OCI-LY1 (cell line): ENCODE measurements around the gene GAD1.
A peak's percentile ranks its signal among the peaks of the same experiment; 100 is the strongest.

ENCODE experiments used
- H2AFZ ChIP-seq: fragments of 200-600 bp; sonication (generic), shearing (Covaris generic); 2 replicates; pipeline ENCODE4 v1.6.0; 2014; ENCODE audit warnings: antibody characterized with exemption, mild to moderate bottlenecking, low read length
- H3F3A ChIP-seq: fragments of 200-600 bp; sonication (generic), shearing (Covaris generic); 2 replicates; pipeline ENCODE4 v1.6.0; 2014; ENCODE audit warnings: mild to moderate bottlenecking, antibody characterized with exemption, low read length, moderate library complexity; ENCODE audit not compliant: insufficient read depth
- H3K27ac ChIP-seq: fragments of 200-600 bp; sonication (generic); 2 replicates; pipeline ENCODE4 v1.5.1; 2014; ENCODE audit warnings: low read length, mixed run types, mild to moderate bottlenecking, low read depth; ENCODE audit not compliant: poor library complexity, severe bottlenecking
- H3K27me3 ChIP-seq: fragments of 200-600 bp; sonication (generic); 2 replicates; pipeline ENCODE4 v1.6.0; 2014; ENCODE audit warnings: antibody characterized with exemption, mild to moderate bottlenecking, low read length, moderate library complexity; ENCODE audit not compliant: insufficient read depth
- H3K36me3 ChIP-seq: fragments of 200-600 bp; sonication (generic); 2 replicates; pipeline ENCODE4 v1.6.1; 2014; ENCODE audit warnings: mild to moderate bottlenecking, antibody characterized with exemption, low read length, moderate library complexity, mixed read lengths; ENCODE audit not compliant: insufficient read depth
- H3K4me1 ChIP-seq: fragments of 200-600 bp; sonication (generic); 2 replicates; pipeline ENCODE4 v1.5.1; 2014; ENCODE audit warnings: mild to moderate bottlenecking, low read length, moderate library complexity; ENCODE audit not compliant: insufficient read depth, severe bottlenecking
- H3K4me2 ChIP-seq: fragments of 200-600 bp; sonication (generic), shearing (Covaris generic); 2 replicates; pipeline ENCODE4 v1.6.1; 2014; ENCODE audit warnings: low read length
- H3K4me3 ChIP-seq: fragments of 200-600 bp; sonication (generic); 2 replicates; pipeline ENCODE4 v1.5.1; 2014; ENCODE audit warnings: low read length, low read depth, mild to moderate bottlenecking, mixed read lengths; ENCODE audit not compliant: poor library complexity, severe bottlenecking
- H3K79me2 ChIP-seq: fragments of 200-600 bp; shearing (Covaris generic); 2 replicates; pipeline ENCODE4 v1.6.1; 2016; ENCODE audit warnings: mixed run types, low read length, mixed read lengths; ENCODE audit not compliant: insufficient read depth
- H3K9ac ChIP-seq: fragments of 200-600 bp; sonication (generic), shearing (Covaris generic); 2 replicates; pipeline ENCODE4 v1.6.1; 2014; ENCODE audit warnings: mild to moderate bottlenecking, low read length, mixed read lengths
- H3K9me2 ChIP-seq: fragments of 200-600 bp; sonication (generic), shearing (Covaris generic); 2 replicates; pipeline ENCODE4 v1.6.1; 2014; ENCODE audit warnings: low read depth, mild to moderate bottlenecking, low read length, mixed read lengths
- H3K9me3 ChIP-seq: fragments of 200-600 bp; shearing (Covaris generic); 2 replicates; pipeline ENCODE4 v1.6.1; 2014; ENCODE audit warnings: low read length, mixed read lengths
- H4K20me1 ChIP-seq: fragments of 200-600 bp; sonication (generic), shearing (Covaris generic); 2 replicates; pipeline ENCODE4 v1.6.0; 2016; ENCODE audit warnings: mild to moderate bottlenecking, low read length; ENCODE audit not compliant: insufficient read depth
- CTCF ChIP-seq: fragments of 200-600 bp; sonication (generic), shearing (Covaris generic); IDR thresholded peaks from 2 replicates; pipeline ENCODE4 v1.5.1; 2017; ENCODE audit warnings: mild to moderate bottlenecking, antibody characterized with exemption, low read length, moderate library complexity, mixed read lengths
- EZH2 ChIP-seq: fragments of 200-600 bp; sonication (generic), shearing (Covaris generic); IDR thresholded peaks from 2 replicates; pipeline ENCODE4 v1.8.0; 2017; ENCODE audit warnings: borderline replicate concordance, mixed run types, mild to moderate bottlenecking, antibody characterized with exemption, low read length, moderate library complexity, mixed read lengths

The GAD1 gene

GRCh38 chr2:170842785-170843184, 26.1 kb downstream of the GAD1 start:
- no peak for TF ChIP-seq CTCF
- no peak for TF ChIP-seq EZH2

GRCh38 chr2:170843656-170844055, 27.0 kb downstream of the GAD1 start:
- Histone ChIP-seq H3K9me3 (no peaks in the 10 kb centered on the region), H3K27me3 (no peaks in the 10 kb centered on the region), H4K20me1 (no peaks in the 10 kb centered on the region), H3K36me3 (no peaks in the 10 kb centered on the region), H3K27ac (no peak overlapping the region), H3K4me2 (no peak overlapping the region), H3K79me2 (no peaks in the 10 kb centered on the region), H3F3A (no peaks in the 10 kb centered on the region), H3K4me3 (no peak overlapping the region), H3K9me2 (no peaks in the 10 kb centered on the region), H2AFZ (no peak overlapping the region), H3K9ac (no peak overlapping the region), H3K4me1 (no peaks in the 10 kb centered on the region)
- TF ChIP-seq EZH2 (no peak), CTCF (no peak)

More at GRCh38 chr2:170842785-170843184, 26.1 kb downstream of the GAD1 start:
- no peak overlapping the region for H3K9ac ChIP-seq
- no peaks in the 10 kb centered on the region for H4K20me1 ChIP-seq
- no peaks in the 10 kb centered on the region for H3K36me3 ChIP-seq
- H3K9me3 ChIP-seq = no peaks in the 10 kb centered on the region
- H3K27ac ChIP-seq = no peak overlapping the region
- H3K27me3 ChIP-seq = no peaks in the 10 kb centered on the region
- no peaks in the 10 kb centered on the region for H3F3A ChIP-seq
- no peaks in the 10 kb centered on the region for H3K79me2 ChIP-seq
- H3K4me1 ChIP-seq = no peaks in the 10 kb centered on the region
- no peak overlapping the region for H2AFZ ChIP-seq
- no peak overlapping the region for H3K4me2 ChIP-seq
- H3K4me3 ChIP-seq = no peak overlapping the region
- no peaks in the 10 kb centered on the region for H3K9me2 ChIP-seq

- Histone ChIP-seq H4K20me1 (no peaks in the 10 kb centered on the region), H3K36me3 (no peaks in the 10 kb centered on the region), H3K4me2 (peak overlapping the region; percentile 52), H2AFZ (peak overlapping the region; percentile 92; the same call in 1 of the 2 replicates), H3K4me1 (no peaks in the 10 kb centered on the region), H3K9ac (no peak overlapping the region), H3K27me3 (no peaks in the 10 kb centered on the region), H3K9me2 (no peaks in the 10 kb centered on the region), H3K79me2 (no peaks in the 10 kb centered on the region), H3K4me3 (peak overlapping the region; percentile 31), H3K27ac (no peak overlapping the region), H3K9me3 (no peaks in the 10 kb centered on the region), H3F3A (no peaks in the 10 kb centered on the region)
- TF ChIP-seq EZH2 = no peak
- peak; percentile 56 for TF ChIP-seq CTCF
Measured at GRCh38 chr2:170845343-170845742, 28.7 kb downstream of the GAD1 start.
